Measurements from ENCODE around the gene CADM2.
"Not testable (repeated sequence)": the region's sequence is repeated elsewhere in the genome, so short reads cannot be mapped to it uniquely, and the experiment has no call there.

Gene CADM2

DNA sequence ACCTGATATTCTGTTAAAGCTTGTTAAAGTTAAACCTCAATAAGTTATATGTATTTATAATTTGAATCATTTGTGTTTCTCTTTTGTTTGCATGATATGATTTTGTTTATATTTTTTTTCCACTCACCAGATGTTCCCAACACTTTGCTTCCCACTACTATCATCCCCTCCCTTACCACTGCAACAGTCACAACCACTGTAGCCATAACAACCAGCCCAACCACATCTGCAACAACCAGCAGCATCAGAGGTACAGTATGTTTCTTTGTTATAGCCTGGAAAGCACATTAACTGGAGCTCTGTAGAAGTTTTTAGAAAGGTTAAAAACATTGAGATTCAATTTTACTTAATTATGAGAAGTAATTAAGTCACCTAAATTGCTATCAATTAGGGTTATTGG is 1020.2 kb downstream of the CADM2 start:
- DNase-seq = no peak

DNA sequence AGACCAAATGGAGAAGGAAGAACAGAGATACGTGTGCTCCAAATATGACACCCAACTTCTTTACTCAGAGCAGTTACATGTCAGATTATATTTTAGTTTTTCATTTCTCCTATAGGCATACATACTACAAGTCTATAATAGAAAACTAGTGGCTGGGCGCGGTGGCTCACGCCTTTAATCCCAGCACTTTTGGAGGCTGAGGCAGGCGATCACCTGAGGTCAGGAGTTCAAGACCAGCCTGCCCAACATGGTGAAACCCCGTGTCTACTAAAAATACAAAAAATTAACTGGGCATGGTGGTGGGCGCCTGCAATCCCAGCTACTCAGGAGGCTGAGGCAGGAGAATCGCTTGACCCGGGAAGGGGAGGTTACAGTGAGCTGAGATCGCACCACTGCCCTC is 1030.8 kb downstream of the CADM2 start:
- DNase-seq = not testable (repeated sequence)

DNA sequence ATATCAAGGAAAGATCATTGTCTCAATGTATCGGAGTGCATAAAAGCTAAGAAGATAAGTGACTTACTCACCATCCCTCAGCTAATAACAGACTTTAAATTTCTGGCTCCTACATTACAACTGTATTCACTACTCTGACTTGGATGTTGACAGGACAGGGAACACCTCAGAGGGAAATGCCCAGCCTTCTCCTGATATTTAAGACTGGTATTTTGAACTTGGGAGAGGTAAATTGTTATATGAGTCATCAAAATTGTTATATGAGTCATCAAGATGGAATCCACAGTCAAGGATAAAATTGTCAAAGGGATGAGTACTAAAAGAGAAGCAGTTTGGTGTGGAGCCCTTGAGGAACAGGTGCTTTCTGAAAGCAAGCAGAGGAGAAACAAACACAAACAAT is 1070.8 kb downstream of the CADM2 start:
- no peak for DNase-seq

DNA sequence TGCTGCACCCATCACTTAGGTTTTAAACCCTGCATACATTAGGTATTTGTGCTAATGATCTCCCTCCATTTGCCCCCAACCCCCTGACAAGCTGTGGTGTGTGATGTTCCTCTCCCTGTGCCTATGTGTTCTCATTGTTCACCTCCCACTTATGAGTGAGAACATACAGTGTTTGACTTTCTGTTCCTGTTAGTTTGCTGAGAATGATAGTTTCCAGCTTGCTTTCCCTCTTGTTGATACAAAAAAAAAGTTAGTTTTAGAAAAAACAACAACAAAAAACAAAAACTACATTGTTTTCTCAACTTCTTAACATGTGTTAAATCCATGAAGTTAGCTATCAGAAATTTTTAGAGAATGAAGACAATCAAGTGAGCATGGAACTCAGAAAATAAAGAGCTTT is 1079.1 kb downstream of the CADM2 start:
- DNase-seq = no peak

DNA sequence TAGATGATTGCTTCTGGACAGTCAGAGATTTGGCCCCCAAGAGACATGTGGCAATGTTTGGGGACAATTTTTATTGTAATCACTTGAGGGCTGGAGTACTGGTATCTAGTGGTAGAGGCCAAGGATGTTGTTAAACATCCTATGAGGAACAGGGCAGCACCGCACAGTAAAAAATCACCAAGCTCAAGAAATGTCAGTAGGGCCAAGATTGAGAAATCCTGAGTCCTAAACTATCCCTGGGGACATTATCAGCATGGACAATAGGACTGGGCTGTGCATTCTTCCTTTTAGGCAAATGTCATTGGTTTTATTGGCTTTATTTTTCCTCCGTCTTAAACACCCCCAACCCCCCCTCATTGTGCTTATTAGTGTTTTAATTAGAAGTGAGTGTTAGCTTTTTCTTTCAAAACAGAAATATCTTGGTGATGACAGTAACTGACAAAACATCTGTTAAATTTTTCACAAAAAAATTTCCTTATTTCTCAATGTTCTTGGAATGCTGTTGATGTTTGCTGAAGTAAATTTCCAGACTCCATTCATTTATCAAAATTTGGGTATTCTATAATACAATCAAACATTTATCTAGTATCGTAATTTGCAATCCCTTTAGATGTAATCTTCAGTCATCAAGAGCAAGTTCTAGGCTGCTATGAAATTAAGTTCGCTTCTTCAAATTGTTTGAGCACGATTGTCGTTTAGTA is 1087.8 kb downstream of the CADM2 start:
- DNase-seq = no peak

DNA sequence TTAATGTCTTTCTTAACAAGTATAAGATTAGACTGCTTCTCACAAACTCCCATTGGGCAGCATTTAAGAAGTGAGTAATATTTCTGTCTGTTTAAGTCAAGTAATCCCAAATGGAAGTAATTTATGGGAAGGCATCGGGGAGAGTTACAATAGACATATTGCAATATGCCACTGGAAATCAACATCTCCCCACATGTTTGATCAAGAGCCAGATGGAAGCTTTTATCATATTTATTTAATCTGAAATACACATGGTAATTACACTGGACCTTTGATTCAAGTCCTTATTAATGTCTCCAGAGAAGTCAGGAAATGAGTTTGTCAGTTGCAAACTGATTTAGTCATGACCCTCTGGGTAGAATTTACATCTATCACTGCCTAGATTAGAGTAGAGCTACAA is 1088.4 kb downstream of the CADM2 start:
- DNase-seq = no peak

DNA sequence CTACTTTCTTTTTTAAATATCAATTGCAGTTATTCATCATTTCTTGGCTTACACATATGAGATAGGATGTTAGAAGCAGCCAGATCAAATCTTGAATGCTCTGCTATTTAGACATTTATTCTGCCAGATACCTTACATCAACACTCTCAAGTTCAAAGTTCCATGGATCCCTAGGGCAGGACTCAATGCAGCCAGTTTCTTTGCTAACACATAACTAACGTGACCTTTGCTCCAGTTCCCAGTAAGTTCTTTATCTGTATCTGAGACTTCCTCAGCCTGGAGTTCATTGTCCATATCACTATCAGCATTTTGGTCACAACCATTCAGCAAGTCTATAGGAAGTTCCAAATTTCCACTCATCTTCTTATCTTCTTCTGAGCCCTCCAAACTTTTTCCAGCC is 1092.3 kb downstream of the CADM2 start:
- no peak for DNase-seq

DNA sequence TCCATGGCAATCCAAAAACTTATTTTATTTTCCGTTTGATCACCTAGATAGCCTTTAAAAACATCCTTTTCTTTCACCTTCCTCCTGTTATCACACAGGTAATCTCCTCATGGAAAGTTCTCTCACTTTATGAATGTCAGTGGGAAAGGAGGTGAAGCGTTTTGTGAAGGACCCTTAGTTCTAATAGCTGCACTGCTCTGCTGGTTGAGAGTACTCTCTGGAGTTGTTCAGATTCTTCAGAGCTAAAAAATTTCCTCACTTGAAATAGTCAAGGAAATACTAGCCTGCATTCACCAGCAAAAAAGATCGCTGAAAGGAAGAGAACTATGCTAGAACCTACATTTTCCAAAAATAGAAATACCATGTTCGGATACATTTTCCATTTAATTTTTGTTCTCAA is 1097.2 kb downstream of the CADM2 start:
- DNase-seq = no peak

DNA sequence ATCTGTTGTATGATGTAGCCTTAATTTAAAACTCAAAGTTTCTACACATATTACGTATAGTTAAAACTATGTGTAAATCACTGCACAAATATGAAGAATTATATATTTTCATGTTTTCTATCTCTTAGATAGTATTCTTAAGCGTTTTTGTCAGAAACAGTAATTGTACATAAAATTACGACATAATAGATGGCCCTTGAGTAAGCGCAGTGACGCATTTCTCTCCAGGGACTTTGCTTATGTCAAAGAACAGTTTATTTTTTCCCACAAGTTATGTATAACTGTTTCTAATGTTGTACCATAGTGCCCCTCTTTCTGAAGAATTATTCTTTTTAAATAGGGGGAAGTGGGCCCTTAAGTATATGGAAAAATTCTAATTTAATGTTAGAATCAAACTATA is 1098.2 kb downstream of the CADM2 start:
- no peak for DNase-seq

DNA sequence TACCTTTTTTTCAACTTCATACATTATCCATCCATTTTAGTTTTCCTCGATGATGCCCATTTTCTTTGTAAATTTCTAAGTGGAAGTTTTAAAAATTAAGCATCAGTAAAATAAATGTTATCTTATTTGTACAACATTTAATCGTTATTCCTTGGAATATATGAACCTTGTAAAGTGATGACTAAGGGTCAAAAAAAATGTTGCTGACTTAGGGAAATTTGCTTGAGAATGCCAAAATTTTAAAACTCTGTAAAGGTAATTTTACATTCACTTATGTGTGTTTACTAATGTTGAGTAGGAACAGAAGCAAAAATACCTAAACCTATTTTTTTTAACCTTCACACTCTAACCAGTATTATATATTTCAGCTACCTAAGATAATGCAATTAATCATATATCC is 1115.0 kb downstream of the CADM2 start:
- no peak for DNase-seq

DNA sequence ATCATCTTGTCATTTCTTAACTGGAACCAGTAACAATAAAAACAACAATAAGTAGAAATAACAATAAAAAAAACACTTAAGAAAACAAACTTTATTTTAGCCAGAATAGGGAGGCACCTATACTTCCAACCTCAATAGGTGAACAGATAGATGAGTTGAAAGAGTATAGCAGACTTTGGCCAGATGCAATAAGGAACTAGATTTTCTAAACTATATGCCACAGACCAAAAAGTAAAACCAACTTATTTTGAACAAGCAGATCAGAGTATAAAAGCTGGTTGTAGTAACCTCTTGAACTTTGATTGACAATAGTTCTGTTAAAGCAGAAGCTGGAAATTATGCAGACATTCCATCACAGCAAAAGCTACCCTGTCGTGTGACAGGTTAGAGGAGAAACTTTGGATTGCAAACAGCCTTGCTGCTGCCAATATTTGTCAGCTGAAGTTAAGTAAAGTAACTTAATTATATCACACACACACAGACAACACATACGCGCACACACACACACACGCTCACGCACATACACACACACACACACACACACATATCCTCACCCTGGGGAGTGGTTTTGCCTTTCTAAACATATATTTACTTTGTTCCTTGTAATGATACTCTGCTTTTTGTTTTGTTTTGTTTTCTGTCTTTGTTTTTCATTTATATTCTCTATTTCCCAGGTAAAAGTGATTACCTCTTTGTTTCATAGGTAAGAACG is 1128.5 kb downstream of the CADM2 start:
- no peak for DNase-seq

DNA sequence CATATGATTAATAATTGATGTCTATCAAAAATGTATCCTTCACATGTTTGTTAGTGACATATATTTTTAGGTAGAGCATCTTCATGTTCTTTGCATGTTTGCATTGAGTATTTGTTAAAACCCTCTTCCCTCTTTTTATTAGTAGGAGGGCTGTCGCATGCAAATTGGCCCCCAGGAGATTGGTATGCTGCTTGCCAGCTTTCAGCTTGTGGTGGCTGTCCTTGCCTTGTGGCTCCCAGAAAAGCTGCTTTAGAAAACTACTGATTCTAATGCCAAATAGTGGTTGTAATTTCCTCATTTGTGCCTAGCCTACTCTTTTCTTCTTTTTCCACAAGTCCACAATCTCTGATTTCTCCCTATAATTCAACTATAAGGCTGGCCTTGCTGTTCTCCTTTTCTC is 1145.4 kb downstream of the CADM2 start:
- DNase-seq = no peak

DNA sequence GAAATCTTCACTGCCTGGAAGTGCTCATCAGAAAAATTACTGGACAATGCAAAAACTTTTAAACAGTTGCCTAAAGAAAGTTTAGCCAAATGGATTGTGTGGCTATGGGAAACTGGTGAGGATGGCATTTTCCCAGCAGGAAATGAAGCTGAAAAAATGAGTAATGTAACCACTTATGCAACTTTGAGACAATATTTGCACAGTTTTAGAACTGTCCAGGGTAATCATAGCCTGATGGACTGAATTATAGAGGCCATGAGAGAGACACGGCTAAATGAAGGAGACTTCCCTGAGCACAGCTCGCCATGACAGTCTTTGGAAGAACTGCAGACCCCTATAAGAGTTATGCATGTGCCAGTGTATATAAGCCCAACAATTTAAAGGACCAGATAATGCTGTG is 1150.6 kb downstream of the CADM2 start:
- DNase-seq = no peak

All from C1 segment of cervical spinal cord (tissue), 14 donors.